Transverse colon (tissue), 3 donors: Measurements from ENCODE around the gene ELAVL2.

ENCODE experiments used
- CTCF ChIP-seq, 5 experiments: fragments of 200-600 bp in 3 of 5; fragments of 450-650 bp in 2 of 5; sonication (generic) in 3 of 5; IDR thresholded peaks; 1 replicate in 2 of 5; 2 replicates in 3 of 5; pipeline ENCODE4 v1.5.1; 2016 to 2017; ENCODE audit warnings: antibody characterized with exemption in 5 of 5, inconsistent platforms in 3 of 5, mild to moderate bottlenecking in 2 of 5, moderate library complexity in 1 of 5
- EP300 ChIP-seq: sonication (generic); formaldehyde crosslinking; IDR thresholded peaks from one replicate; pipeline ENCODE4 v1.6.1; 2017; ENCODE audit warnings: antibody characterized with exemption, low read depth
- POLR2A ChIP-seq: fragments of 450-650 bp; IDR thresholded peaks from one replicate; pipeline ENCODE4 v1.6.1; 2016; ENCODE audit warnings: antibody characterized with exemption, mild to moderate bottlenecking, moderate library complexity

- TF ChIP-seq CTCF (IDR thresholded peaks at IDR 0.05) (no peak), POLR2A (no peak), EP300 (no peak)
Measured at GRCh38 chr9:23752859-23753258, 73.2 kb downstream of the ELAVL2 start.
